Activated T-cell treated with anti-CD3 and anti-CD28 coated beads for 1 hour (primary cell): ENCODE results near the gene PLGLB1.
"Not testable (repeated sequence)": the region's sequence is repeated elsewhere in the genome, so short reads cannot be mapped to it uniquely, and the experiment has no call there.

Experiments used
- DNase-seq: peaks from one replicate; pipeline ENCODE4 v3.0.0-alpha.2; 2020; ENCODE audit warnings: low read depth

The PLGLB1 gene

DNA sequence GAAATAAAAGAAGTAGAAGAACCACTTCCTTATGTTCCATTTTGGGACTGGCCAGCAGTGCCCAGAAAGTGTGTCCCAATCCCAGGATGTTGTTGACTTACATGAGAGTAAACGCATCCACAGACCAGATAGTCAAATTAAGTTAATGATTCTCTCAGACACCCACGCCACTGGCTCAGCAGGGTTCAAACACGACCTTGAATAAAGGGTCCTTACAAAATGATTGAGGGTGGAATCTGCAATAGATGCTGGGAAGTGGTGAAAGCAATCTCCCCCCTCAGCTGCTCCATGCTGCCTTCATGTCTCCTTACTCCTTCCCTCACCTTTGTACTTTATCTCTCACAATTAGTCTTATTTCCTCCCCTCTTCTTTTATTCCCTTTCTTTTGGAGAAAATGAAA, at the start of gene PLGLB1:
TSS of gene PLGLB1 (minus strand) at position 101 of the 400 bp plus-strand sequence. CDS start at position 40, 61 bp downstream.
- DNase-seq: not testable (repeated sequence)

DNA sequence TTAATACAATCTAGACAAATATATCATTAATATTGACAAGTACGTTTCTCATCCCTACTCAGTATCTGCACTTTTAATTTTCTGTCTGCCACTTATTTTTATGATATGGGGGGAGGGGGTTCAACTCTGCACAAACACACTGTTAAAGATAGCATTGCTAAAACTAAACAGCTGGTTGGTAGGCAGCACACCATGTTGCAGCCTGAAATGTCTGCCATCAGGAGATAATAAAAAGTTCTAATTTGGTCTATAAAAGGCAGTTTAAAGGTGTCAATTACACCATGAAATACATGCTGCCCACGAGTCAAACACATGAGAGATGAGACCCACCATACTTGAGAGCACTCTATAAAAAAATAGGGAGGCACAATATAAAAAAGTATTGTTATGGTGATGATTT, 42.7 kb upstream of the PLGLB1 start:
- not testable (repeated sequence) for DNase-seq

DNA sequence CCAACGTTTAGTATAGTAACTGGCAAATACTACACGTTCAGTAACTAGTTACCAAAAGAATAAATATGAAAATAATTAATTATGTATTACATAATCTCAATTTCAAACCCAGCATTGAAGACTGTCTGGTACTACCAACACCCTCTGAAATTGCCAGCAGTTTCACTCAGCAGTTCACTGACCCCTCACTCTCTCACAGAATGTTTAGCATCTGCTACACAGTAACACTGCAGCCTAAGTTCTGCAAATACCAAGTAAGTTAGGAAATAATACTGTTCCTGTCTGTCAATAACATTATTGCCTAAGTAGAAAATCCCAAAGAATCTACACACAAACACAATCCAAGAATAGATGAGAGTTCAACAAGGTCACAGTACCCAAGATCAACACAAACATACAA, 41.8 kb upstream of the PLGLB1 start:
- DNase-seq: not testable (repeated sequence)

DNA sequence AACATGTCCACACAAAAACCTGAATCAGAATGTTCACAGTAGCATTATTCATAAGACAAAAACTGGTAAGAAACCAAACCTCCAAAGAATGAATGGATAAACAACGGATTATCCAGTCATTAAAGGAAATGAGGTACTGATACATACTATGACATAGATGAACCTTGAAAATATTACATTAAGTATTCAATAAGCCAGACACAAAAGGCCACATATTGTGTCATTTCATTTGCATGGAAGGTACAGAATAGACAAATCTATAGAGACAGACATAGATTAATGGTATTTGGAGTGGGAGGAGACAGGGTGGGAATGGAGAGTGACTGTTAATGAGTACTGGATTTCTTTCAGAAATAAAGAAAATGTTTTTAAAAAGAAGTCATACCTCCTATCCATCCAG, 39.9 kb upstream of the PLGLB1 start:
- not testable (repeated sequence) for DNase-seq

DNA sequence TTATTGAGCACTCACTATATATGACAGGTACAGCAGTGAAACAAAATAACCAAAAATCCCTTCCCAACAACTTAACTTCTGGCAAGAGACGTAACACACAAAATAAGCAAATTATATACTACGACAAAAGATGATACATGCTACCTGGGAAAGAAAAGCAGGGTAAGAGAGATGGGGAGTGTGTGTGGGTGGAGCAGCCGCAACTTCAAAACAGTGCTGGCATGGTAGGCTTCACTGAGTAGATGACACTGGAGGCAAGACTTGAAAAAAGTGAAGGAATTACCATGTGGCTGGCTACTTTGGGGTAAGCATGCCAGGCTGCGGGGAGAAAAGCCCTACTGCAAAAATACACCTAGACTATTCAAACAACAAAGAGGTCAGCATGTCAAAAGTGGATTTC, 36.0 kb upstream of the PLGLB1 start:
- DNase-seq: not testable (repeated sequence)

- DNase-seq: not testable (repeated sequence)
Observed at GRCh38 chr2:87056843-87057242, 35.2 kb upstream of the PLGLB1 start.

GRCh38 chr2:87056435-87056834, 34.8 kb upstream of the PLGLB1 start:
- DNase-seq: not testable (repeated sequence)

GRCh38 chr2:87054375-87054774, 32.7 kb upstream of the PLGLB1 start:
- DNase-seq: not testable (repeated sequence)

DNA sequence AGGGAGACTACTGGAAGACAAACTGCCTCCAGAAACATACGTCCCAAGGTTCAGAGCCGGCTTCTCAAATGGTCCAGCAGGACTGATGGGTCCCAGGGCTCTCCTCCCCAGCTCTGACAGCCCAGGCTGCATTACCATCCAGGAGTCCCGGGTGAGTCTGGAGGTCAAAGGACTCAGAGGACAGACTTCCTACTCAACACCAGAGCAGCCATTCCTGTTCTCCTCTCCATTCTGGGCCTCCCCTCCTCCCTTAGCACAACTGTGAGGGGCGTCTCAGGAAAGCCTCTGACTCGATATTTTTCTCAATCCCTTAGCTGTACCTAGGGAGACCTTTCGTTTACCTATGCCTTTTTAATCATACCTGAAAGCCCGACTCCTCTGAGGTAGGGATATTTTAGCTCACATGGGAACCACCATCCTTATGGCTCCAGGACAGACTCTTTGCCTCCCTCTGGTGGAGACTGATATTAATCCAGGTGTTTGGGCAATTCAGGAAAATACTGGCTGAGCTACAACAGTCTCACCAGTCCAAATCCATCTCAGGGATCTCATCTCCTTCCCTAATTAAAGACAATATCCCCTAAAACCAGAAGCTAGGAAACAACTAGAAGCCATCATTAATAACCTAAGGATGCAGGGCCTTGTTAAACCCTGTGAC, 19.8 kb upstream of the PLGLB1 start:
- DNase-seq: not testable (repeated sequence)

- not testable (repeated sequence) for DNase-seq
Observed at GRCh38 chr2:87028607-87029006, 7.0 kb upstream of the PLGLB1 start.

DNA sequence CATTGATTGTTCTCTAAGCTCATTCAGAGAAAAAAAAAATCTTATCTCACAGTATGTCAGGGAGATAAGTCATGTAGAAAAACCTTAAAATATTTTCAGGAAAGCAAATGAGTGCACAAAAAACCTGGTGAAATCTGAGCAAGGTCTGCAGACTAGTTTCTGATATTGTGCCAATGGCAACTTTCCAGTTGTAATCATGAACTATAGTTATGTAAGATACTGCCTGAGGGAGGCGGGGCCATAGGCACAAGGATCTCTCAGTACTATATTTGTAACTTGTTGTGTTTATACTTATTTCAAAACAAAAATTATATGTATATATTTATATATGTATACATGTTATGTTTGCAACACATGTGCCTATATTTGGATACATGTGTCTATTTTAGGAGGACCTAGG, 5.2 kb upstream of the PLGLB1 start:
- DNase-seq: not testable (repeated sequence)

DNA sequence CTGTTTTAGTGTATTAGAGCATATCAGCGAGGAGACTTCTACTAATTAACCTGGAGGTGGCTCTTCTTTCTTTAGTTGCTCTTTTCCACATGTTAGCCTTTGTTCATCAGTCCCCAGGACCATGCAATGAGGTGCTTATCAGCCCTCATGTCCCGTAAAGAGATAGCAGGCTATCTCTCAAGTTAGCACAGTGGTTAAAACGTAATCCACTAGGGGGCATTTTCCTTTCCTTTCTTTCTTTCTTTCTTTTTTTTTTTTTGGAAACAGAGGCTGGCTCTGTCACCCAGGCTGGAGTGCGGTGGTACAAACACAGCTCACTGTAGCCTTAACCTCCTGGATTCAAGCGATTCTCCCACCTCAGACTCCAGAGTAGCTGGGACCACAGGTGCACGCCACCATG, 4.3 kb upstream of the PLGLB1 start:
- DNase-seq: not testable (repeated sequence)

GRCh38 chr2:87023988-87024615, 2.5 kb upstream of the PLGLB1 start:
- not testable (repeated sequence) for DNase-seq

- DNase-seq: not testable (repeated sequence)
Observed at GRCh38 chr2:87021043-87021442, 601 bp downstream of the PLGLB1 start.

DNA sequence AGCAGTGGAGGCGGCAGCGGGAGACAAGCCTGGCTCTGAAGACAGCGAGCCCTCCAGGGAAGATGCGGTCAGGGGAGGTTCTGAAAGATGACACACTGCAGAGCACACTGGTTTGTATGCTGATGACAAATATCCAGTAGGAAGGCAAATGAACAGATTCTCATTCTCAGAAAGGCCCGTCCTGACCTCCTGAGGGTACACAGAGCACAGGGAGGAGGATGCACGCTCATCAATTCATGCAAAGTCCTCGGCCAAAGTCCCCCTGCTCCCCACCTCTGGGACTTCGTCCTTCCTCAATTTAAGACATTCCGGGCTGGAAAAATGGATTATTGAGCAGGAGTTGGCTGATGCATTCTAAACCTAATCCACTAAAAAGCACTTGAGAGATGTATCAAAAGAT, 2.6 kb downstream of the PLGLB1 start:
- not testable (repeated sequence) for DNase-seq

- DNase-seq: not testable (repeated sequence)
Observed at GRCh38 chr2:87014489-87015169, 7.0 kb downstream of the PLGLB1 start.

DNA sequence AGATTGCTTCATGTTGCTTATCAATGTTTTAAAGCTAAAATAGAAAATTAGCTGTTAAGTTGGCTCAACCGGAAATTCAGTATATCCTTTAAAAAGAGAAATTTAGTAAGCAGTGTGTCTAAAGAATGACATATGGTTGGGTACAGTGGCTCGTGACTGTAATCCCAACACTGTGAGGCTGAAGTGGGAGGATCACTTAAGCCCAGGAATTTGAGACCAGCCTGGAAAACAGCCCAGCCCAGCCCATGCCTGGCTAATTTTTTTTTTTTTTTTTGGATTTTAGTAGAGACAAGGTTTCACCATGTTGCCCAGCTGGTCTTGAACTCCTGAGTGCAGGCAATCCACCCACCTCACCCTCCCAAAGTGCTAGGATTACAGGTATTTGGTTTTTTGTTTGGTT, 17.2 kb downstream of the PLGLB1 start:
- not testable (repeated sequence) for DNase-seq
